Fibroblast of villous mesenchyme (primary cell): ENCODE measurements around the gene SCAMP2. TPM values are rescaled to one million over a fixed set of nuclear protein-coding genes. Genes with fewer than 3 reads are reported as not detected.

Source experiments
- DNase-seq: peaks from one replicate; pipeline ENCODE4 v3.0.0-alpha.2; 2010; ENCODE audit warnings: low read depth
- H3K4me3 ChIP-seq: 2 replicates; pipeline ENCODE4 v1.5.1; 2011; ENCODE audit warnings: low read depth, mild to moderate bottlenecking, low read length
- small RNA-seq: library from RNA; depleted of rRNA; stranded (forward); fragments of <200 nt; gene quantifications from one replicate; pipeline ENCODE3, GENCODE V24; 2012
- total RNA-seq: library from RNA; depleted of rRNA; stranded (reverse); fragments of >200 nt; gene quantifications from 2 replicates; pipeline ENCODE4 v1.2.3, GENCODE V29; 2012
- TF ChIP-seq, protein P1 (sequence below): IDR thresholded peaks from 2 replicates; pipeline ENCODE4 v1.5.1; 2012; ENCODE audit warnings: low read depth, mild to moderate bottlenecking, low read length; ENCODE audit not compliant: insufficient read depth

SCAMP2 gene
- total RNA-seq, 1 donor = 33.7 TPM

DNA sequence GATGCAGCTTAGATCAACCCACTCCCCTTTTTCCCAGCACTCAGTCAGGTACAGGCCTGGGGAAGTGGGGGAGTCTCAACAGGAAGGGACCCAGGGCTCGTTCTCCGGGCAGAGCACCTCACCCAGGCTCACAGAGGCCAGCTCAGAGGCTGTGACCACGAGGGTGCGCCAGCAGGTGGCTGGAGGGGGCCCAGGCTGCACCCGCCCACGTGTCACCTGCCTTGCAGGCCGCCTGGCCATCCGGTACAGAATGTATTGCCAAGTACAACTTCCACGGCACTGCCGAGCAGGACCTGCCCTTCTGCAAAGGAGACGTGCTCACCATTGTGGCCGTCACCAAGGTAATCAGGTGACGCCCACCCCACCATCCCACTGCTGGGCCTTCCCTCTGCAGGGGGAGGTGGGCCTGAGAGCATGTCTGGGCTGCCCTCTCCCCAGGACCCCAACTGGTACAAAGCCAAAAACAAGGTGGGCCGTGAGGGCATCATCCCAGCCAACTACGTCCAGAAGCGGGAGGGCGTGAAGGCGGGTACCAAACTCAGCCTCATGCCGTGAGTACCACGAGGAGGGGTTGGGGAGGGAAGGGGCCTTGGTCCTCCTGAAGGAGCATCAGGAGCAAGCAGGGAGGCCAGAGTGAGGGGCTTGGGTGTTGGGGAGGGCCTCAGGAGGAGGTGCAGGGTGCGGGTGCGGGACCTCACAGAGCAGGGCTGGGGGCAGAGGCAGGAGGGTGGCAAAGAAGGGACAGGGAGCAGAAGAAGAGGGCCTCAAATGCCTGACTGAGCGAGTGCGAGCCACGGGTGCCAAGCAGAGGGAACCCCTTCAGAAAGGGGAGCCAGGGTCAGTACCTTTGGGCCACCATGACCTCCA lies 74.5 kb downstream of the SCAMP2 start:
- no peak for DNase-seq
- TF ChIP-seq, protein P1, sequence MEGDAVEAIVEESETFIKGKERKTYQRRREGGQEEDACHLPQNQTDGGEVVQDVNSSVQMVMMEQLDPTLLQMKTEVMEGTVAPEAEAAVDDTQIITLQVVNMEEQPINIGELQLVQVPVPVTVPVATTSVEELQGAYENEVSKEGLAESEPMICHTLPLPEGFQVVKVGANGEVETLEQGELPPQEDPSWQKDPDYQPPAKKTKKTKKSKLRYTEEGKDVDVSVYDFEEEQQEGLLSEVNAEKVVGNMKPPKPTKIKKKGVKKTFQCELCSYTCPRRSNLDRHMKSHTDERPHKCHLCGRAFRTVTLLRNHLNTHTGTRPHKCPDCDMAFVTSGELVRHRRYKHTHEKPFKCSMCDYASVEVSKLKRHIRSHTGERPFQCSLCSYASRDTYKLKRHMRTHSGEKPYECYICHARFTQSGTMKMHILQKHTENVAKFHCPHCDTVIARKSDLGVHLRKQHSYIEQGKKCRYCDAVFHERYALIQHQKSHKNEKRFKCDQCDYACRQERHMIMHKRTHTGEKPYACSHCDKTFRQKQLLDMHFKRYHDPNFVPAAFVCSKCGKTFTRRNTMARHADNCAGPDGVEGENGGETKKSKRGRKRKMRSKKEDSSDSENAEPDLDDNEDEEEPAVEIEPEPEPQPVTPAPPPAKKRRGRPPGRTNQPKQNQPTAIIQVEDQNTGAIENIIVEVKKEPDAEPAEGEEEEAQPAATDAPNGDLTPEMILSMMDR = no peak
- no peak overlapping the region for H3K4me3 ChIP-seq

DNA sequence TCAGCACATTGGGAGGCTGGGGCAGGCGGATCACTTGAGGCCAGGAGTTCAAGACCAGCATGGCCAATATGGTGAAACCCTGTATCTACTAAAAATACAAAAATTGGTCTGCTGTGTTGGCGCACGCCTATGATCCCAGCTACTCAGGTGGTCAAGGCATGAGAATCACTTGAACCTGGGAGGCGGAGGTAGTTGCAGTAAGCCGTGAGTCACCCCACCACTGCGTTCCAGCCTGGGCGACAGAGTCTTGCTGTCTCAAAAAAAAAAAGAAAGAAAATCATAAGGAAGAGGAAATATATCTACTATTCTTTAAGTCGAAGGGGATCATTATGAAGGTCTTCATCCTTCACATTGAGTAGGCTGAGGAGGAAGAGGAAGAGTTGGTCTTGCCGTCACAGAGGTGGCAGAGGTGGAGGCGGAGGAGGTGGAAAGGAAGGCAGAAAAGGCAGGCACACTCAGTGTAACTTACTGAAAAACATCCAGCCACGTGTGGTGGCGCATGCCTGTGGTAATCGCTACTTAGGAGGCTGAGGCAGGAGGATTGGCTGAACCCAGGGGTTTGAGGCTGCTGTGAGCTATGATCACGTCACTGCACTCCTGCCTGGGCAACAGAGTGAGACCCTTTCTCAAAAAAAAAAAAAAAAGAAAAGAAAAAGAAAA lies 77.1 kb downstream of the SCAMP2 start:
- DNase-seq = no peak
- TF ChIP-seq, protein P1 = no peak

DNA sequence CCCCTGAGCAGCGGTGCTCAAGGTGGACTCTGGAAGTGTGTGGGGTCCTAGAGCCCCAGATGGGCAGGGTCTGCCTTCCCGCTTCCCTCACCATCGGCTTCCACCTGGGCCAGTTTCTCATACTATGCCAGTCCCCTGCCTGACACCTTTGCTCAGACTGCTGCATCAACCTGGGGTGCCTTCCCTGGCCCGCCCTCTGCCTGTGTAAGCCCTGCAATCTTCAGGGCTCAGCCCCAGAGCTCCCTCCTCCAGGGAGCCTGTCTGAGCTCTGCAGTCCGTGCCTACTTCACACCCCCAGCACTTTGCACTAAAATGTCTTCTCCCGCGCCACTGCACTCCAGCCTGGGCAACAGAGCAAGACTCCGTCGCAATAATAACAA lies 78.2 kb downstream of the SCAMP2 start:
- TF ChIP-seq, protein P1 = no peak
- DNase-seq = no peak
- no peak overlapping the region for H3K4me3 ChIP-seq

More for the DNA sequence above, 77.1 kb downstream of the SCAMP2 start:
- H3K4me3 ChIP-seq = no peak overlapping the region

DNA sequence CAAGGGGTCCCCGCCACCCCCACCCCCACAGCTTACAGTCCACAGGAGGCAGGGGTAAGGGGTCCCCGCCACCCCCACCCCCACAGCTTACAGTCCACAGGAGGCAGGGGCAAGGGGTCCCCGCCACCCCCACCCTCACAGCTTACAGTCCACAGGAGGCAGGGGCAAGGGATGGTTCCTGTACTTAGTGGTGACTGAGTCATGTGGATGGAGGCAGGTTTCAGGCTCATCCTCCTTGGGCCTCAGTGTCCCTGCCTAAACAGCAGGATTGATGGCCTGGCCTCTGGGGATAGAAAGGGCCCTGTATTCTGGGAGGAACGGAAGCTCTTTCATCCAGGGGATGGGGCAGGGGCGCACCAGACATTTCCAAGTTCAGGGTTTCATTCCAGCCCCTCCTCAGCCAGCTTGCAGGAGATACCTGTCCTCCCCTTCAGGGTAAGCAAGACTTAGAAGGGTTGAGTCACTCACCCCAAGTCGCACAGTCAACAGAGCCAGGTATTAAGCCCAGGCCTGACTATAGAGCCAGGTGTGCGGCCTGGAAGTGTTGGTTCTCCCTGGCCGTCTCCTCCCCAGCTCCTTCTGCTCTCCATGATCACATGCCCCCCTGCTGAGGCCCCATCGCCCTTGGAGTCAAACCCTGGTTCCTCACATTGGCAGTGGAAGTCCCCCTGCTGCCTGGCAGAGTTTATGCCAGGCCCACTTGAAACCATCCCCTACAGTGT lies 78.8 kb downstream of the SCAMP2 start:
- H3K4me3 ChIP-seq = no peak overlapping the region
- DNase-seq = no peak
- TF ChIP-seq, protein P1 = no peak

Small RNAs within 50 kb of the gene (small RNA-seq; reads per million reads assigned to genes)
- gene CPLX3 = not detected
- 0.85 reads per million for gene MIR6882

Other genes starting within 250 kb of the SCAMP2 start
- gene EDC3, start 177.3 kb downstream of the SCAMP2 start, total RNA-seq = 9.7 and 11.7 TPM in 2 replicates
- not detected in 2 replicates for gene CYP1A1, start 147.8 kb downstream of the SCAMP2 start, total RNA-seq
- not detected in 2 replicates for gene CYP1A2, start 124.5 kb downstream of the SCAMP2 start, total RNA-seq
- 32.2 and 33.2 TPM in 2 replicates for gene CSK, start 91.3 kb downstream of the SCAMP2 start, total RNA-seq
- gene LMAN1L, start 60.5 kb downstream of the SCAMP2 start, total RNA-seq = not detected in 2 replicates
- gene CPLX3, start 46.7 kb downstream of the SCAMP2 start, total RNA-seq = not detected in 2 replicates
- gene ULK3, start 30.2 kb downstream of the SCAMP2 start, total RNA-seq = 15.5 and 17.3 TPM in 2 replicates
- gene MPI, start 16.7 kb upstream of the SCAMP2 start, total RNA-seq = 38.0 and 41.5 TPM in 2 replicates
- 39.0 and 41.5 TPM in 2 replicates for gene FAM219B, start 33.5 kb upstream of the SCAMP2 start, total RNA-seq
- gene COX5A, start 64.7 kb upstream of the SCAMP2 start, total RNA-seq = 33.7 and 47.4 TPM in 2 replicates
- gene RPP25, start 83.4 kb upstream of the SCAMP2 start, total RNA-seq = 2.6 and 11.0 TPM in 2 replicates
- 0.43 and 1.6 TPM in 2 replicates for gene SCAMP5, start 122.2 kb upstream of the SCAMP2 start, total RNA-seq
- gene PPCDC, start 150.2 kb upstream of the SCAMP2 start, total RNA-seq = 7.4 and 7.8 TPM in 2 replicates